Smooth muscle cell of the brain vasculature (primary cell): Measurements from ENCODE around the gene ZFP57.

Experiments used
- DNase-seq: peaks from one replicate; pipeline ENCODE4 v3.0.0-alpha.2; 2012; ENCODE audit warnings: low read depth, low spot score

ZFP57 gene

DNA sequence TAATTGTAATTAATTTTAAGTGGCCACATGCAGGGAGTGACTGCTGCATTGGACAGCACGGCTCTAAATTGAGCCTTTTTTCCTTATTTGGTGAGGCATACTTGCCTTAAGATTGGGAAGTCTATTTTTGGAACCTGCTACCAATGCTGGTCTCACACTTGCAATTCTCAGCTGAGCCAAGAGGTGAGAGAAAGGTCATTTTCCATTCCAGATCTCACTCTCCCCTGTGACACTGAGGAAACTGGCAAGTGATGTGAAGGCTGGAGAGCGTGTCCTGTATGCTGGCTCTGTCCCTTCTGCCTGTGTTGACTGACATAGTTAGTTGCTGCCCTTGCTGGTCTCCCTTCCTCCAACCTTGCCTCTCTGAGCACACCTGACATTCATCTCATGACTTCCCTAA, 24.8 kb downstream of the ZFP57 start:
- no peak for DNase-seq

DNA sequence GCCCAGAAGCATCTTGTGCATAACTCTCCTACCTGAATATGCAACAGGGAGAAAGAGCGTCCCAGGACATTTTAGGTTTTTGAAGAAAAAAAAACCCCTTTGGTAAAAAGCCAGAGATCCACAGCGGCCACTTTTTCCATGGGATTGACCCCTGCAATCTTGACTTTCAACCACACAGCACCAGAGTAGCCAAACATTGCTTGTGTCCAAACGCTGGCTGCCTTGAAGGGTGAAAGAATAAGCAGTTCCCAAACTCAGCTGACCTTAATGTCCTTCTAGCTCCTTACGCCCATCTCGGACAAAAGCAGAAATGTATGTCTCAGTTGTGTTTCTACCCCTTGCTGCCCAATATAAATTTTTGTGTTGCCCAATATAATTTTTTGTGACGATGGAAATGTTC, 25.3 kb downstream of the ZFP57 start:
- DNase-seq, result no peak

DNA sequence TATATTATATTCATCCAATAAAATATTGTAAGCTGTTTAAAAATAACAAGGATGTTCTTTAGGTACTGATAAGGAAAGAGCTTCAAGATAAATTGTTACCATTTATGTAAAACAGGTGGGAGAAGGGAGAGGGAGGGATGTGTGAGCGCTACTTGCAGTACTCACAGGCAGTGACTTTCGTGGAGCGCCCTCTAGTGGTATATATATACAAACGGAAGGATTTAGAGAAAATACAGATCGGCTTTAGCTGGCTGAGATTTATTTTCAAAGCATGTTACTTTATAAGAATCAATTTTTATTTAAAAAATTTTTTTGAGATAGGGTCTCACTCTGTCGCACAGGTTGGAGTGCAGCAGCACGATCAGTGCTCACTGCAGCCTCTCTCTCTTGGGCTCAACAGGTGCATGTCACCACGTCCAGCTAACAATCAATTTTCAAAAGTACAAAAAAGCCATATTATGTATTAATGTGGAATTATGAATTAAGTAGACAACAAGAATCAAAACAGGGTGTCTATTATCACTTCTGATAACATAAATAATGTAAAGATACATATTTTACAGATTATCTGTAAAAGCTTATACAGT, 27.4 kb downstream of the ZFP57 start:
- DNase-seq, result peak; percentile 56

DNA sequence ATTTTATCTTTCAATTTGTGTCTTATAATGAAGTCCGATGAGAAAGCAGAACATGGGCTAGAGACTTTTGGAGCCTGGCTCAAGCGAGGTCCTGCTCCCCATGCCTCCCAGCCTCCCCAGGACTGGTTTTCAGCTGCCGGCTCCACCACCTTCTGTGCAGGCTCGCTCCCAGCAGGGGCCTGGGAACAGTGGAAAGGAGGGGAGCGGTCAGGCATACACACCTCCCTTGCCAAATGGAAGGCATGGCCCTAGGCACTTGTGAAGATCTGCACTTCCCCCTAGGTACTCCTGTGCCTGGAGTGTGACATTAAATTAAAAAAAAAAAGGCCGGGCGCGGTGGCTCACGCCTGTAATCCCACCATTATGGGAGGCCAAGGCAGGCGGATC, 28.8 kb downstream of the ZFP57 start:
- DNase-seq, result no peak

DNA sequence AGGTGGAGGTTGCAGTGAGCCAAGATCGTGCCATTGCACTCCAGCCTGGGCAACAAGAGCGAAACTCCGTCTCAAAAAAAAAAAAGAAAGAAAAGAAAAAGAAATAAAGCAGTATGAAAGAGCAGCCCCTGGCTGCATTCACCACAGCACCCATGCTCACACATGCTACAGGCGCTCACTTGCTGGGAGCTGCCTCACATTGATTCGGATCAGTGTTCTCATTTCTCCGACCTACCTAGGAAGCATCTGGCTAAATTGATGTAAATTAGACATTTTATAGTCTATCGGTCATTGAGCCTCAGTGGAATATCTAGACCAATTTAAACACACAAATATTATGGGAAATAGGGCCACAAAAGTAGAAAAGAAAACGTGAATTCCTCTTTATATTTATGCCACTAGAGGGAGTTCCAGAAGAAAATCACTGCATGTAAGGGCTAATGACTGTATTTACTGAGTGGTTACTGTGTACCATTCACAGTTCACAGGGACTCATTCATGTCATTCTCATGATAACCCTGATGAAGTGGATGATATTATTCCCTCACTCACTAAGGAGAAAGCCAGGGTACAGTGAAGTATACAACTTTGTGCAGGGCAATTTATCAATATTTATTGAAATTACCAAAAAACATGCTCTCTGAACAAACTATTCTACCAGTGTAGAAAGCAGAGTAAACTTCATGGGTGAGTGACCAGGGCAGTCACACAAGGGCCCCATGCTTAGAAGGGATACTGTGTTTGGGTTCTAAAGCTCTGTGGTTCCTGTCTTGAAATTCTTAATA, 29.3 kb downstream of the ZFP57 start:
- no peak for DNase-seq

DNA sequence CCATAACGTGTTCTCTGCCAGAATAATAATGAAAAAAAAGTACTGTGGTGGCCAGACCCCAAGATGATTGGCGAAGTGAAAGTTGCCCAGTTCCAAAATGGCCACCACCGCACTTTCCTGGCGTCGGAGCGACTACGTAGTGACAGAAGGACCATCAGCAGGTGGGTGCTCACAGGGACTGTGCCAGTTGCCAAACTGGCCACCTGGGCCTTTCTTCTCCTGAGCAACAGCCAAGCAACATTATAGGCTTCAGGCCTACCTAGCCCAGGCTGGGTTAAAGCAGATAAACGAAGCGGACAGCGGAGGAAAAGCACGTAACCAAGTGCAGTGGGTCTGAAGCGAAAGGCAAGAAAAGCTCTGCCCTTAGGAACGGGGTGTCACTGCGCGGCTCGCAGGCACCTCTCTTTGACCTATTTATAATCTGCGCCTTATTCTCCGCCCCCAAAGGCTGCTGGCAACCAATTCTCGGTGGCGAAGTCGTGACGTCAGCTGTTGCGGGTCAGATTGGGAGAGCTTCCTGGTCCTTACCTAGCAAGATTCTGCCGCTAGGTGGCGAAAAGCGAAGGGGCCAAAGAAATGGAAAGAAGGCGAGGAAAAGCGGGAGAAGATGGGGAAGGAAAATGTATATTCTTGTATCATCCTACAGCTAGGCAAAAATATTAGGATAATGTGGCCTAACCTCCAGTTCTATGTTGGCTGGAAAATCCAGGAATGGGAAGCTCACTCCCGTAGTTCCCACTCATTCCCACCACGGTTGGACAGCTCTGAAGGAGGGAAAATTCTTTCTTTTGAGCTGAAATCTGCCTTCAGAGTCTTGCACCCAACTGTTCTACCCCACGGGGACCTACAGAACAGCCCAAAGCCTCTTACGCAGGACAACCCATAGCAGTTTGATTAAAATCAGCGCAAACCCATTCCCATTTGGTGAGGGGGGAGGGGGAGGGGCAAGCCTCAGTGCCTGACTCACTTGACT, 31.0 kb downstream of the ZFP57 start:
- DNase-seq, result peak; percentile 92

DNA sequence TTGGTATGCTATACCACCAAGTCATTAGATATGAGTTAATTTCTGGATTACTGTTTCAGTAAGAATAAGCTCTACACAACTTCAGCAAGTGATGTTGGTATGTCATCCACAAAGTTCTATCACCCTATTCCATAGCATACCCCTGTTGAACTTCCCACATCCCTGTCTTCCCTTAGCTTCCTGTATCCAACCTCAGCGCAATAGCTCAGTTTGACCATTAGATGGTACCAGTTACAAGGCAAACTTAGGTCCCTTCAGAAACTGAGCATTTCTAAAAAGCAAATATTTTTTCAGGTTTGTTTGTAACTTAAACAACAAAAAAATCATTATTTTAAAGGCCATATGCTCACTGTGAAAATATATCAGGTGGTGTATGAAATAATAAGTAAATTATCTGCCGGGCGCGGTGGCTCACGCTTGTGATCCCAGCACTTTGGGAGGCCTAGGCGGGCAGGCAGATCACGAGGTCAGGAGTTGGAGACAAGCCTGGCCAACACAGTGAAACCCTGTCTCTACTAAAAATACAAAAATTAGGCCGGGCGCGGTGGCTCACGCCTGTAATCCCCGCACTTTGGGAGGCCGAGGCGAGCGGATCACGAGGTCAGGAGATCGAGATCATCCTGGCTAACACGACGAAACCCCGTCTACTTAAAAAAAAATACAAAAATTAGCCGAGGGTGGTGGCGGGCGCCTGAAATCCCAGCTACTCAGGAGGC, 32.9 kb downstream of the ZFP57 start:
- no peak for DNase-seq

DNA sequence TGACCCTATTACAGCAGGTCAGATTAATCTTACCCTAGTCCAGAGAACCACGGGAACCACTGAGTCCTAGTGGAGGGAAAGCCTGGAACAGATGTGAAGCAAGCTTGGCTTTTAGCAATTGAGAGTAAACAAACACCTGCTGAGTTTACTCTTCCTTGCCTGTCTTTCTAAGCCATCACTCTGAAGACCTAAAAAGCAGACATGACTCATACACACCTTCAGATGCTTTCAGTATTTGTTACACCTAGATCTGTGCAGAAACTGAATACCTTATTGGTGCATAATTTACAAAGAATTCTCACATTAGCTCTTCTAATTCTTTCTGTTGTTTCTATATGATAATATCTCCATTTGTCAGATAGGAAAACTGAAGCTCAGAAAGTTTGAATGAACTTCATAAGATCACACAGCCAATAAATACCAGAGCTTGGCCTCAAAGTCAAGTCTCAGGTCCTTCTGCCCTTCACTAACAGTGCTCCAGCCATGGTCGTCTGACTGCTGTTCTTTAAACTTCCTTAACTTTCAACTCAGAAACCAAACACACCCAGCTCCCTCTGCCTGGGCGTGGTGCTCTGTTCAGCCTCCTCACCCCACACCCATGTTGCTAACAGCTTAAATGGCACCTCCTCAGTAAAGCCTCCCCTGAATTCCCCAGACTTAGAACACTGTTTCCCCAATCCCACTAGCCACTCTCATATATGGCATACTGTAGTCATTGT, 39.4 kb downstream of the ZFP57 start:
- no peak for DNase-seq

DNA sequence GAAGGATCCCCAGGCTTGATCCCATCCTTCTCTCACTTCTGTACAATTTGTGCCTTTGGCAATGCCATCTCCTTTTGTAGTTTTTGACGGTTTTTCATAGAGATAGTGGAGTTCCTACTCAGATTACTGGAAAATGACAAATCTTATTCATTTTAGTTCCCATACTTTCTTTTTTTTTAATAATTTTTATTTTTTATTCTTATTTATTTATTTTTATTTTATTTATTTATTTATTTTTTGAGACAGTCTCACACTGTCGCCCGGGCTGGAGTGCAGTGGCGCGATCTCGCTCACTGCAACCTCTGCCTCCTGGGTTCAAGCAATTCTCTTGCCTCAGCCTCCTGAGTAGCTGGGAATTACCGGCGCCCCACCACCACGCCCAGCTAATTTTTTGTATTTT, 43.7 kb downstream of the ZFP57 start:
- no peak for DNase-seq

DNA sequence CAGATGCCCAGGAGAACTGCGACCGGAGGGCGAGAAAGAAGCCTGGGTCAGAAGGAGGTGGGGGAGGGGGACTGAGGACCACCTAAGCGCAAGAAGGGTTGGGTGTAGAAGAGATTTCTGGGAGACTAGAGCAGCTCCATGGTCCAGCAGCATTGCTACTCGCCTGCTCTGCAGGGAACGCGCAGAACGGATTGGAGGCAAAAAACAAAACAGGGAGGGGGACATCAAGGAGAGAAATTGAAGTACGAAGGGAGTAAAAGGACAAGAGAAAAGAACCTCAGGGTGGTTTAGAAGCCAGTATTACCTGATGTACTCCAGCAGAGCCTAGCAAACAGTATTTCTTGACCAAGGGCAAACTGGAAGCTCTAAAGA, 47.4 kb downstream of the ZFP57 start:
- no peak for DNase-seq

DNA sequence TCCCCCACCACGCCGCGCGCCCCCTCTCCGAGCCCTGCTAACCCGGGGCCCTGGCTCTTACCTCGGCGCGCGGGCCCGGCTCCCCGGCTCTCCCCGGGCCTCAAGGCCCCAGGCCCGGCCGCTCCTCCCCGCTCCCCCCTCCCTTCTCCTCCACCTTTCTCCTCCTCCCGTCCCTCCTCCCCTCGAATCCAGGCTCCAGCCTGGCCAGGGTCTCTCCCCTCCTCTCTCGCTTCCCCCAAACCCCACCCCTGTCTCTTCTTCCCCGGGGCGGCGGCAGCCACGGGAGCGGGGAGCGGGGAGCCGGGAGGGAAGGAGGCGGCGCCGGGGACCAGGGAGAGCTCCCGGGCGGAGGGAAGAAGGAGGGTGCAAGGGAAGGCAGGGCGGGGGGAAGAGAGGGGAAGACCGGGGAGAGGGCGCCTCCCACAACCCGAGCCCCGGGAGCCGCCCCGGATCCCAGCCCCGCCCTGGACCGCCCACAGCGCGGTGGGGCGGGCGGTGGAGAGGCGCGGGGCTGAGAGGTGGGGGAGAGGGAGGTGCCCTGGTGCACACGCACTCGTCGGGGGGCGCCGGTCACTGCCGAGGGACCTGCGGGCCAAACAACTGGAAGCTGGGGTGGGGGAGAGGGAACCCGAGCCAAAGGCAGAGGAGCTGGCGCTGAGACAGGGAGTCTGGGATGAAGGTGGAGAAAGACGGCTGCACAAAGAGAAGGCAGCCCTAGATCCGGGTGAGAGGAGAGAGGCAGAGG, 48.0 kb downstream of the ZFP57 start, which contains the start of gene GABBR1:
Gene GABBR1 (minus strand): TSS at position 395 of the 745 bp plus-strand sequence. CDS start 798 bp downstream, outside the sequence.
- peak; percentile 53 for DNase-seq

DNA sequence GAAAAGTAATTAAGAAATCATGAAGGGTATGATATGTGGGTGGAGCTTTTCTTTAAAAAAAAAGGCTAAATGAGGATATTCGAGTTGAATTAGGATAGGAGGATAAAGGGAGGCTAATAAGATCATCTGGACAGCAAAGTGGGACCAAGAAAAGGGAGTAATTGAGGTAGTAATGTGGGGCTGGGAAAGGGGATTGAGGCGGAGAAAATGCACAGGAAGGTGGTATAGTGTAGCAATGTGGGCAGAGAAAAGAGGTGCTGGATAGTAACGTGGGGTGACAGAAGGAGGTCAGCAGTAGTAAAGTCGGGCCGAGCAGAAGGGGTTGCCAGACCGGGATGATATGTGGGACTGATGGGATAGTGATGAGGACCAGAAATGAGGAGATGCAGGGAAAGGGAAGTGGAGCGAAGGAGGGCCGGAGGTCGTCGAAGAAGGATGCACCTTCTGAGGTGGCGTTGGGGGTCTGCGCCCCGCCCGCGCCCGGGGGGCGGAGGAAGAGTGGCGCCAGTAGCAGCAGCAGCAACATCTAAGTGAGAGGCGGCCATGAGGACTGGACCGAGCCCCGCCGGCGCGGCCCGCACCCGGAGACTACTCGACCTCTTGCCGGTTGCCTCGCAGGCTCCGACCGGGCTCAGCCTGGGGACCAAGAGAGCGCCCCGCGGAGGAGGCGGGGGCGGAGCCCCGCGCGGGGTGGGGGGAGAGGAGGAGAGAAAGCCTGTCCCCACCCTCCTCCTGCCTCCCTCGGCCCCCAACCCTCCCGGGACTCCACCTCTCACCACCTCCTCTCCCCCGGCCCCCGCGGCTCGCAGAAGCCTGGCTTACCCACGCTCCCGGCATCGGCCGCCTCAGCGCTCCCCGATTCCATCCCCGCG, 48.9 kb downstream of the ZFP57 start:
- DNase-seq, result no peak

DNA sequence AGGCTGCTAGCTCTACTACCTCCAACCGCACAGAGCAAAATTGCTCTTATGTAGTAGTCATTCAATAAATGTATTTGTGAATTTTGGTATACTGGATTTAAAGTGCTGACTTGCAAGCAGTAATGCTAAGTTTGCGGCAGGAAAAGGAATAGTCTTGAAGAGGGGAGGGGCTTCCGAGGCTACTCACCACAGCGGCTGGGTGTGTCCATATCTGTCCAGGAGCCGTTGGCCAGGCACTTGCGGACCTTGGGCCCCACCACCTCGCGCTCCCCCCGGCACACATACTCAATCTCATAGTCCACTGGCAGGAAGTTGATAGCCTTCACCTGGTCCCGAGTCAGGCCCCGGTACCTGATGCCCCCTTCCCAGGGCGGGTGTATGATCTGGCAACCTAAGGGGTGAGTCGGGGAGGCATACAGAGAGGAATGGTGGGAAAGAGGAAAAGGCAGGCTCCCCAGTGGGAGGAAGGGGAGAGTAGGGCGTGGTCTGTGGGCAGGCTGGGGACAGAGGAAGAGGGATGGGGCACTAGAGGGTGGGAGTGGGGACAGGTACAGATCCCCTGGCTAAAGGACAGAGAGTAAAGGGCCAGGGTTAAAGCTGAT, 49.6 kb downstream of the ZFP57 start:
- no peak for DNase-seq

DNA sequence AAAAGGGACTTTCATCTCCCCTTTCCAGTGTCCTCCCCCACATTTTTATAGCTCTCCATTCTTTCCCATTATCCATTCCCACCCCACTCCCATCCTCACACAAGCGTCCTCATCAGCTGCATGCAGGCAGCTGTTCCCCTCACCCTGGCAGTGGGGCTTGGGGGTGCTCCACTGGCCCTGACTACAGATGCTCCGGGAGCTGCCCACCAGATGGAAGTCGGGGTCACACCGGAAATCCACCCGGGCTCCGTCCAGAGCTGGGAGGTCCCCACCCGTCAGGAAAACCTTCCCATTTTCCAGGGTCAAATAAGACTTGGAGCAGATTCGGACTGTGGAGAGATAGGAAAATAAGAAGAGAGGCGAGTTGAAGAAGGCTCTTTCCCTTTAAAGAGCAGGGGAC, 50.6 kb downstream of the ZFP57 start:
- DNase-seq, result no peak

DNA sequence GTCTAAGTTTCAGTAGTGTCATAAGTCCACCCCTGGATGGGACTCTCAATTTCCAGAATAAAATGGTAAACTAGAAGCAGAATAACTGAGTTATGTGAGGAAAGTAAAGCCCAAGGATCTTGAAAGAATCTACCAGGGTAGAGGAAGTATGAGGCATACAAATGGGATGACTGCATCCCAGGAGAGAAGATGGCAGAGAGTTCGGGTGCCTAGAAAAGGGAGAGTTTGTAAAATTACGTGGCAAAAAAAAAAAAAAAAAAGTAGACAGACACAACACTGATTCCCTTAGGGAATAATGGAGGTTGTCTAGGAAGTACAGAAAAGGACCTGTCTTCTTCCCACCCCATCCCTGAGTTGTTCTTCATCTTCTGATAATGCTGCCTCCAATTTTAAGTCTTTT, 51.4 kb downstream of the ZFP57 start:
- DNase-seq, result no peak

DNA sequence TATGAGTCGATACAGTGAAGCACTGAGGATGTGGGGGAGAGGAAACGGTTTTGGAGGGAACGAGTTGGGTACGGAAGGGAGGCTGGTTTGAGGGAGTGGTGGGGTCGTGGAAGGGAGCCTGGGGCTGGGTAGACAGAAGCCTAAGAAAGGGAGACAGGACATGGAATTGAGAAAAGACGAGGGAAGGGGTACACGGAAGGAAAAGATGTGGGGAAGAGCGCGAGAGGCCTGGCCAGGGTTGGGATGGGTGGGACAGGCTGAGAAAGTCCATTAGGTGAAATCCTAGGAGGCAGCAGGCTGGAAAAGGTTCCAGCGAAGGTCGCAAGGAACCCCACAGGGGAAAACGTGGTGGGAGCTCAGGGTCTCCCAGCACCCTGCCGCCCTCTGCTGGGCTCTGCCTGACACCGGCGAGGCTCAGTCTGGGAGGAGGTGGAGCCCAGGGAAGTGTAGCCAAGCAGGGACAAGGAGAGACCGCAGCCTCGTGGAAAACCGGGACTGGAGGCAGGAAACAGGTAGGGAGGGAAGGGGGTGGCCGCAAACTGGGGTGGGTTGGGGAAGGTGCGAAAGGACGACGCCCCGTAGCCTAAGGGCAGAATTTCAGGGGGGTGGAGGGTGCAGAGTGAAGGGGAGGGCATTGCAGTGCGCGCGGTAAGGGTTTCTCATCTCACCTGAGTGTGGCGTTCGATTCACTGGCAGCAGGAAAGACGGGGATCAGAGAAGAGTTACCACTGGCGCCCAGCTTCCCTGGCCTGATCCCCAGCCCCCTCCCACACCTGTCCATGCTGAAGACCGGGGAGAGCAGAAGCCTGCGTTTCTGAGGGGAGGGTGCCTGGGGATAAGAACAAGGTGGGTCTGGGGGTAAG, 52.3 kb downstream of the ZFP57 start:
- DNase-seq, result no peak

DNA sequence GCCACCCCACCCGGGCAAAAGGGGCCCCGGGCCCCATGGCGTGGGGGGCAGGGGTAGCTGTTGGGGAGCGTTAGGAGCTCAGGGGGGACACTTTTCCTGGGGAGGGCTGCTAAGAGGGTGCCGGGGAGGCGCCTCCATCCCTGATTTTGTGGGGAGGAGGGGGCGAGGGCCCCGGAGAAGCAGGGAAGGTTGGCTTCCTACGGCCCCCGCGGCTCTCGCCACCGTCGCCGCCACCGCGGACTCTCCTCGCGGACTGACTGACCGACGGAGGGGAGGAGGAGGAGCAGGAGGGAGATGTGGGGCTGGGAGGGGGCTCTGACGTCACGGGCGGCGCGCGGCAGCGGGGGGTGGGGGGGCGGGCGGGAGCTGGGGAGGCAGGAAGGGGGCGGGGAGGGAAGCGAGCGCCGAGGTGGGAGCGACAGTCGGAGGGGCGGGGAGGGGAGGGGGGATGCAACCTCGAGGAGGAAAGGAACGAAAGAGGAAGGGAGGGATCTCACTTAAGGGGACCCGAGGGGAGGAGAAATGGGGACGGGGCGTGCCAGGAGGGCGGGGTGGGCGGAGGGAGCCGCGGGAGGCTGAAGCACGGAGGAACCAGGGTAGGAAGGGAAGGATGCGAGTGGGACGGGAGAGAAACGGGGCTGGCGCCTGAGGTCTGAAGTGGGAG, 53.1 kb downstream of the ZFP57 start:
- no peak for DNase-seq
